ENCODE data around the gene ZNF346.
"Not testable (repeated sequence)": the region's sequence is repeated elsewhere in the genome, so short reads cannot be mapped to it uniquely, and the experiment has no call there.

The ZNF346 gene

GRCh38 chr5:177015156-177015555 is 7.3 kb upstream of the ZNF346 start:
- no peak for DNase-seq

GRCh38 chr5:177018341-177018740 is 4.2 kb upstream of the ZNF346 start:
- no peak for DNase-seq

GRCh38 chr5:177020033-177020432 is 2.5 kb upstream of the ZNF346 start:
- DNase-seq, result no peak

GRCh38 chr5:177023303-177023664 is 788 bp downstream of the ZNF346 start:
- DNase-seq, result no peak

- no peak for DNase-seq
Observed at GRCh38 chr5:177024559-177024958, 2.1 kb downstream of the ZNF346 start.

- no peak for DNase-seq
Observed at GRCh38 chr5:177025101-177025601, 2.7 kb downstream of the ZNF346 start.

GRCh38 chr5:177027665-177028064 is 5.2 kb downstream of the ZNF346 start:
- DNase-seq, result no peak

- DNase-seq, result no peak
Observed at GRCh38 chr5:177029498-177029897, 7.0 kb downstream of the ZNF346 start.

- no peak for DNase-seq
Observed at GRCh38 chr5:177035976-177036375, 13.5 kb downstream of the ZNF346 start.

GRCh38 chr5:177036443-177036842 is 13.9 kb downstream of the ZNF346 start:
- no peak for DNase-seq

- DNase-seq, result no peak
Observed at GRCh38 chr5:177036921-177037320, 14.4 kb downstream of the ZNF346 start.

GRCh38 chr5:177040814-177041420 is 18.4 kb downstream of the ZNF346 start:
- no peak for DNase-seq

- no peak for DNase-seq
Observed at GRCh38 chr5:177041936-177042335, 19.4 kb downstream of the ZNF346 start.

GRCh38 chr5:177043114-177043513 is 20.6 kb downstream of the ZNF346 start:
- DNase-seq, result no peak

- no peak for DNase-seq
Observed at GRCh38 chr5:177043958-177044357, 21.5 kb downstream of the ZNF346 start.

- no peak for DNase-seq
Observed at GRCh38 chr5:177044641-177045040, 22.1 kb downstream of the ZNF346 start.

GRCh38 chr5:177045631-177046030 is 23.1 kb downstream of the ZNF346 start:
- DNase-seq, result no peak

GRCh38 chr5:177048531-177048930 is 26.0 kb downstream of the ZNF346 start:
- not testable (repeated sequence) for DNase-seq

GRCh38 chr5:177049285-177049684 is 26.8 kb downstream of the ZNF346 start:
- peak in 1 of 2 donors; percentile 13 for DNase-seq

GRCh38 chr5:177064500-177065277 is 42.2 kb downstream of the ZNF346 start:
- DNase-seq, result no peak

GRCh38 chr5:177065491-177065890 is 43.0 kb downstream of the ZNF346 start:
- DNase-seq, result no peak

- DNase-seq, result no peak
Observed at GRCh38 chr5:177066224-177066623, 43.7 kb downstream of the ZNF346 start.

GRCh38 chr5:177067503-177067902 is 45.0 kb downstream of the ZNF346 start:
- no peak for DNase-seq

- DNase-seq, result no peak
Observed at GRCh38 chr5:177070536-177071191, 48.2 kb downstream of the ZNF346 start.
